CD4-positive, alpha-beta T cell treated with Interleukin-17A for 1 hour (primary cell): ENCODE results near the gene AKR1B15.
A peak's percentile ranks its signal among the peaks of the same experiment; 100 is the strongest.
"Not testable (repeated sequence)": the region's sequence is repeated elsewhere in the genome, so short reads cannot be mapped to it uniquely, and the experiment has no call there.

Experiments used
- DNase-seq: peaks from one replicate; pipeline ENCODE4 v3.0.0-alpha.2; 2020

Gene AKR1B15

DNA sequence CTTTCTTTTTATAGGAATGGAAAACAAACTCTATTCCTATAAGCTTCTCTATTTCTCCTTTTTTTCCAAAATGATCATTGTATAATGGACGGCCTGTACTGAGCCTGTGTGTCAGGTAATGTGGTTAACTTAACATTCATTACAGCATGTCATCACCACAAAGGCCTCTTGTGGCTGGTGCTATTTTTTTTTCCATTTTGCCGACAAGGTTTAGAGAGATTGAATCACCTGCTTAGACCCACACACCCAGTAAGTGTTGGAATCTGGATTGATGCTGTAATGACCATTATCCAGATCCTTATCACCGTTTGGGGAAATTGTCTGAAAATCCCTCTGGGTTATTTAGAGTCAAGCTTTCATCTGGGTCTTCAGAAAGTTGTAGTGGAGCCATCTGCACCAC is 18.5 kb downstream of the AKR1B15 start:
- no peak for DNase-seq

DNA sequence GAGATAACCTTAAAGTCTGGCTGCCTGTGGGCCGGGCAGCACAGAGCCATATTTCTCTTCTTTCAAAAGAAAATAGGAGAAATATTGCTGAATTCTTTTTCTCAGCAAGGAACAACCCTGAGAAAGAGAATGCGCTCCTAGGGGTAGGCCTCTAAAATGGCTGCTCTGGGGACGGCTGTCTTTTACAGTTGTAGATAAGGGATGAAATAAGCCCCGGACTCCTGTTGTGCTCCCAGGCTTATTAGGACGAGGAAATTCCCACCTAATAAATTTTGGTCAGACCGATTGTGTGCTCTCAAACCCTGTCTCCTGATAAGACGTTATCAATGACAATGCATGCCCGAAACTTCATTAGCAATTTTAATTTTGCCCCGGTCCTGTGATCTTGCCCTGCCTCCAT is 21.1 kb downstream of the AKR1B15 start:
- not testable (repeated sequence) for DNase-seq

DNA sequence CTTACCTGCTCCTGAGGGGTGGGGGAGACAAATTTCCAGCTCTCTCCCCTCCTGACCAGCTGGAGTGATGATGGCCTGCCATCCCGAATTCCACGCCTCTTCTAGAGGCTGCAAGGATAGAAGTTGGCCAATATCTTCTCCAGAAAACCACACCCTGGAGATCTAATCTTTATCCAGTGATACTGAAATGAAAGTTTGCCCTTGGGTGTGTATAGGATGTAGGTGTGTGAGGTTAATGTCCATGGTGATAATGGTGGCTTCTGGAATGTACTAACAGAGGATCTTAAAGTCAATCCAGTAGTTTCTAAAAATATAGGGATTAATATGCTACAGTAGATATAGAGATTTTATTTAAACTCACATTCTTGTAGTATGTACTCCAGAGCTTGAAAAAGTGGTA is 22.2 kb downstream of the AKR1B15 start:
- DNase-seq, result no peak

DNA sequence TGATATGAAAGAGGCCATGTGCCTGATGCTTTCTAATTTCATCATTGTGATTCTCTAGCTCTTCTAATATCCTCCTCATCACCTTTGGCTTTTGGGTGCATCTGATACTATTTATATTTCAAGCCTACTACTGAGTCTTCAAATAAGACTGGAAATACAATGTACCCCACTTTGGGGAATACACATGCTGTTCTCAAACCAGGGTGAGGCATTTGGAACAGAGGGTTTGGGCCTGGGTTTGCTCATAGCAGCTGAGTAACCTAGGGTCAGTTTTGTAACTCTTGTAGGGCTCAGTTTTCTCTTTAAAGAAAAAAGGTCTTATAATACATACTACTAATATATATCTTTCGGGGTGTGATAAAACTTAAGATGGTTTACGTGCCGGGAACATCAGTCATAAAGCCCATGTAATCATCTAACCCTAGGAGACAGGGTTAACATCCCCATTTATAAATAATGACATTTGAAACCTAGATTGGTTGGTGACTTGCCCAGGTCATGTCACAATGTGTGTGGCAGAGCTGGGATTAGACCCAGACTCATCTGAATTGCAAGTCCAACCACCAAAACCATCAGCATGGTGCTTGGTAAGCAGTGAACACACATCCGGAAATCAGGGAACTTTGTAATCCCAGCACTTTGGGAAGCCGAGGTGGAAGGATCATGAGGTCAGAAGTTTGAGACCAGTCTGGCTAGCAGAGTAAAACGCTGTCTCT is 23.0 kb downstream of the AKR1B15 start:
- no peak for DNase-seq

DNA sequence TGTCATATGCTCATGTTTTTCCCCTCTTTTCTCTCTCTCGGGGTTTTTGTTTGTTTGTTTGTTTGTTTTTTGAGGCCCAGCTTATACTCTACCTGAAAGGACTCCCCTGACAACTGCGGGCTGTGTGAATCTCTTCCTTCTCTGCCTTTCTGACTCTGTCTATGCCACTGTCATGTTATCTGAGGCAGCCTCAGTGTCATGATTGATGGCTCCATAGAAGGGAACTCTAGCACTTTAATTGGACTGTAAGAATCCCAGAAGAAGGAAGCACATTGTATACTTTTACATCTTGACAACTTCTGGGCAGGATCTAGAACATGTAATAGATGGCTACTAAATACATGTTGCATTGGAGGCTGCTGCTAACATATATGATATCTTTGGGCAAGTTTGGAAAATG is 25.4 kb downstream of the AKR1B15 start:
- no peak for DNase-seq

DNA sequence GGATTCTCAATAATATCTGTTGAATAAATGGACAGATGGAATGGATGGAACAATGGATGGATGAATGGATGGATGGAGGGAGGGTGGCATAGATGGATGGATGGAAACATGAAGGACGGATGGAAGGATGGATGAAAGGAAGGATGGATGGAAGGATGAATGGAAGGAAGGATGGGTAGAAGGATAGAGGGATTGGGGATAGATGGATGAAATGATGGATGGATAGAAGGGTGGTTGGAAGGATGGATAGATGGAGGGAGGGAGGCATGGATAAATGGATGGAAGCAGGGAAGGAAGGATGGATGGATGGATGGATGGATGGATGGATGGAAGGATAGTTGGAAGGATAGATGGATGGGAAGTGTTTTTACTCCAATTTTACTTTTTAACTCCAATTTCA is 35.4 kb downstream of the AKR1B15 start:
- no peak for DNase-seq

DNA sequence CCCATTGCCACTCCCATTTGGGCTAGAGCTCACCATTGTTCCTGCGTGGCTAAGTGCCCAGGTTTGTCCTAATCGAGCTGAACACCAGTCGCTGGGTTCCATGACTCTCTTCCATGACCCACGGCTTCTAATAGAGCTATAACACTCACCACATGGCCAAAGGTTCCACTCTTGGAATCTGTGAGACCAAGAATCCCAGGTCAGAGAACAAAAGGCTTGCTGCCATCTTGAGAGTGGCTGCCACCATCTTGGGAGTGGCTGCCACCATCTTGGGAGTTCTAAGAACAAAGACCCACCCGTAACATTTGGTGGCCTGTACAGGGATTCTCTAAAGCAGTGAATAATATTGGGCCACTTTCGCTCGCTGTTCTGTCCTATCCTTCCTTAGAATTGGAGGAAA is 37.0 kb downstream of the AKR1B15 start:
- DNase-seq, result no peak

DNA sequence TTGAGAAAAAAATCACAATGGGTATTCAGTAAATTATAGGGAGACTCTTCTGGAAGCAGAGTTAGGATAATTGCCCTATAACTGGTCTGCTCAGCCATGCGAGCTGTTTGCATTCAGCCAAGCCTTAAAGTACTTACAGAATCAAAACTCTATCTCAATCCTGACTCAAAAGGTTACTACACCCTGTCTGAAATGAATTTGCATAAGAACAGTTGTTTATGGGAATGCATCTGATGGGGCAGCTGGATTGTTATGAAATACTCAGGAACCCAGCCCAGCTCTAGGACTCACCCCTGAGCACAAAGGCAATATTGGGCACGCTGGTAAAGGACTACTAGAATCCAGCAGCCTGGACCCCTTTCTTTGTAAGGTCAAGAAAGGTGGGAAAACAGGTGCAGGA is 38.8 kb downstream of the AKR1B15 start:
- no peak for DNase-seq

DNA sequence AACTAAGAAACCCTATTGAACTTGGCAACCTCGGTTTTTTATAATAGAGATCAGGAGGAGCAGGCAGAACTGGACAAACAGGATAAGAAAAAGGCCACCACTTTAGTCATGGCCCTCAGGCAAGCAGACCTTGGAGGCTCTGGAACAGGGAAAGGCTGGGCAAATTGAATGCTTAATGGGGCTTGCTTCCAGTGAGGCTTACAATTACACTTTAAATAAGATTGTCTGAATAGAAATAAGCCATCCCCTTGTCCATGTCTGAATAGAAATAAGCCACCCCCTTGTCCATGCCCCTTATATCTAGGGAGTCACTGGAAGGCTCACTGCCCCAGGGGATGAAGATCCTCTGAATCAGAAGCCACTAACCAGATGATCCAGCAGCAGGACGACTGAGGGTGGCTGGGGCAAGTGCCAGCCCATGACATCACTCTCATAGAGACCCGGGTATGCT is 40.6 kb downstream of the AKR1B15 start:
- DNase-seq, result no peak

DNA sequence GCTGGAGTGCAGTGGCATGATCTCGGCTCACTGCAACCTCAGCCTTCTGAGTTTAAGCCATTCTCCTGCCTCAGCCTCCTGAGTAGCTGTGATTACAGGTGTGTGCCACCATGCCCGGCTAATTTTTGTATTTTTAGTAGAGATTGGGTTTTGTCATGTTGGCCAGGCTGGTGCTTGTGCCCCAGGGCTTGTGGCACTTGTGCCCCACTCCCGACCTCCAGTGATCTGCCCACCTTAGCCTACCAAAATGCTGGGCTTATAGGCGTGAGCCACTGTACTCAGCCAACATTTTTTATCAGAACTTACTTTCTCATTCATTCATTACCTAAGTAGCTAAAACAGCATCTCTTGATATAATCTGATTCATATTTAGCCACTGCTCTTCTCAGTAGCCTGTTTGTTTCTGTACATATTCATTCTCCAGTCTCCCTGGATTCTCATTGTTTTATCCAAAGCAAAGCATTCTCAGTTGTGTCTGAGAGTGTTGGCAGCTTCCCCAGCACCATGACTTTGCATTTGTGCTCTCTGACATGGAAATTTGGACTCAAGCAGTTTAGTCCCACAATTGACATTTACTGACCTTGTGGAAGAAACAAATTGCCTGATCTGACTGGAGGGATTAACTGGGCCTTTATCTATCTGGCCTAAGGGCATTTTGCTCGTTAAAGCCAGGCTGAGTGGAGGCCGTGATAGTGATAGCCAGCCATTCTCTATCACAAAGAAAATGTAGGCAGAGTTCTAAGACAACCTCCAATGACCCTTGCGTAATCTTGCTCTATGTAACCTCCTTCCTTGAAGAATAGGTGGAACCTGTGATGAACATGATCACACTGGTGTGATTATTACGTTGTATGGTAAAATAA is 44.9 kb downstream of the AKR1B15 start:
- no peak for DNase-seq

DNA sequence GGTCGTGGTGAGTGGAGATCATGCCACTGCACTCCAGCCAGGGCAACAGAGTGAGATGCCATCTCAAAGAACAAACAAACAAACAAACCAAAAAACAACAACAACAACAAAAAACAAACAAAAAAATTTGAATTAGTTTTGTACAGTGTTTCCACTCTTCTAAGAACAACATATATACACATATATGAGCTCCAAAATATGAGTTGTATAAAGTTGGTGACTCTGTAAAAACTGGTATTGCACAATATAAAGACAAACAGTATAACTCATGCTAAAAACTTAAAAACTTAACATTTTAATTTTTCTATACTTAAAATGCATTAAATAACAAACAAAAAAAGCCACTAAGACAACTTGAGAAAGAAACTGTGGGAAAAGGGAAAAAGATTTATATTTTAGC is 46.0 kb downstream of the AKR1B15 start:
- DNase-seq, result no peak

DNA sequence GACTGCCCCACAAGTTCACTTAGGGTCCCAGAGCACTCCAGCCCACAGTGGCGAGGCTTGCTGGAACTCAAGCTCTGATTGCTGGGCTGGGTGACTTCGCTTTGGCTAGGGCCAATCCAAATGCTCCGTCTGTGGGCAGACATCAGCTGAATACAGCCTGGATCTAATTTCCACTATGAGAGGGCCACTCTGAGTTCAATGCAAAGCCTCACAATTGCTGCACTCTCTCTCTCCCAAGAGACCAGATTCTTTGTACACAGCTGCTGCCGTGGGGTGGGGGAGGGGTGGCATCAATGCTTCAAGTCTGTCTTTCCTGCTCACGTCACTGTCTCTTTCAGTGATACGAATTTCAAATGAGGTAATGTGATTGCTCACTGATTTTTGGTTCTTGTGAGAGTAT is 50.5 kb downstream of the AKR1B15 start:
- no peak for DNase-seq

DNA sequence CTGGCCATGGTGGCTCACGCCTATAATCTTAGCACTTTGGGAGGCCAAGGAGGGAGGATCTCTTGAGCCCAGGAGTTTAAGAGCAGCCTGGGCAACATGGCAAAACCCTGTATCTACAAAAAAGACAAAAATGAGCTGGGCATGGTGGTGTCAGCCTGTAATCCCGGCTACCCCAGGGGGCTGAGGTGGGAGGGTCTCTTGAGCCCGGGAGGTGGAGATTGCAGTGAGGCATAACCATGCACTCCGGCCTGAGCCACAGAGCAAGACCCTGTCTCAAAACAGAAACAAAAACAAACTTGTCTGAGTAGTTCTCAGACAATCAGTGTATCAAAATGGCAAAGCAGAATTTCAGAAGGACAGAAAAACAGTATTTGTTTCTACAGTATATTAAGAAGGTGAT is 52.5 kb downstream of the AKR1B15 start:
- DNase-seq, result no peak

DNA sequence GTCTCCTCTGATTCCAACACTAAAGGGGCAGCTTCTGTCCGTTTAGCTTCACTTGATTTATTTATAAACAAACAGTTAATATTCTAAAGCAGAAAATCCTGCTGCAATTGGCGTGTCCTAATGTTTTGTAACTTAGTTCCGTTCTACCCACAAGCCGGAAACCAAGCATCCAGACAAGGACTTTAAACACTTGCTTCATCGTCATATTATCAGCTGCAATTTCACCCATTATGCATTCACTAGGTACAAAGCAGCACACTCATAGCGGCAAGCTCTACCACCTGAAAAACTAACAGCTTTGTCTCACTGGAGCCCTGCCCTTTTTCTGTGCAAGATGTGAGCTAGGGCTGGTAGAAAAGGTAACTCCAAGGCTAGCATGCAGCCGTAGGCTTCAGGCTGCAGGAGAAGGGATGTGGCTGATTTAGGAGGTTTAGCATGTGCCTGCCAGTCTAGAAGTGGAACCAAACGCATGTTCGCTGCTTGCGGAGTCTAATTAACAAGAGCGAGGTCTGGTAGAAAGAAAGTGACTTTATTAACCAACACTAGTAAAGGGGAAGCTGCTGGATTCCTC is 54.1 kb downstream of the AKR1B15 start:
- no peak for DNase-seq

DNA sequence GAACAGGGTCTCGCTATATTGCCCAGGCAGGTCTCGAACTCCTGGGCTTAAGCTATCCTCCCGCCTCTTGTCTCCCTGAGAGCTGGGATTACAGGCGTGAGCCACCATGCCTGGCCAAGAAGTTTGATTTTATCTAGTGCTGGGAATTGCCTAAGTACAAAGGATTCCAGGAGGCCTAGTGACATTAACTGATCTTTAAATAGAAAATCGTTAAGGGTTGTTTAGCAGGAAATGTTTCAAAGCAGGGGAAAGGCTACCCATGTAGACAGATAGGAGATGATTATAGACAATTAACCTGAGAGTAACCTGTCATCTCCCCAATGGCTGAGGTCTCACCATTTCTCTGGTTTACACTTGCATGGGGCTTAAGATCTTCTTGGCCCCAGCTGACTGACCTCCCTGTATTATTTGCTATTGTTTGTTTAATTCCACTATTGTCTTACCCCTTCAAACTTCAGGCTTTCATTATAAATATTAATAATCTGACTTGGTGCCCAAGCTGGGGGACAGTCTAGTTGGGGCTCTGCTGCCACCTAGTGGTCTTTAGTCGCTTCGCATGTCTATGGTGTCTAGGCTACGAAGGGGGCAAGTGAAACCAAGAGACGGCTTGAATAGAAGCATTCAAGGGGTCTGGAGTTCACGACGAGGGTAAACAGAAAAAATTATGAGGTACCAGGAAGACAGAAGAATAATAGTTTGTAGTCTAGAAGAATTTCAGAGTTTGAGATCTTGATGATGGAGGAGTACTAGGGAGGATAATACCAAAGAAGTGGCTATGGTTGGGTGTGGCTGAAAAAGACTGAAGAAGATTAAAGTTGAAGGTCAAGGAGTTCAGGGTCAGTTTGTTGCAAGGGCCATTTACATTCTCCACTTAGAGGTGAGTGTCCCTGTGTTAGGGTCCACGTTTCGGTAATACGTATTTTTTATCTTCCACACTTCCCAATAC is 57.3 kb downstream of the AKR1B15 start:
- peak; percentile 64 for DNase-seq

DNA sequence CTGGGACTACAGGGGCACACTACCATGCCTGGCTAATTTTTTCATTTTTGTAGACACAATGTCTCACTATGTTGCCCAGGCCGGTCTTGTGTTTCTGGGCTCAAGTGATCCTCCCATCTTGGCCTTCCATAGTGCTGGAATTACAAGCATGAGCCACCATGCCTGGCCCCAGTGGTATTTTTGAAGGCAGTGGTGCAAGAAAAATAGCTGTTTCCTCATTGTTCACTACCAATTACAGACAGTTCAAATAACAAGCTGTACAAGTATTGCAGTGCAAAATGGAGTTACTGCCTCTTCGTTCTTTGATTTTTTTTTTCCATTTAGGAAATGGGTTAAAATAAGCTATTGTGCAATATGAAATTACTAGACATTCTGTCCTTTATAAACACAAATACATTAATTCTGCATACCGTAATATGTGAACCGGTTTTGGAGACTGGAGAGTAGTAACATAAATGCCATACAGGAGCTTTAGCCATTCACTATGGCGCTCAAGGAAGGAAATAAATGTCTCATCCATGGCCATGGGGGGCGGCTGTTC is 62.8 kb downstream of the AKR1B15 start:
- DNase-seq, result no peak

DNA sequence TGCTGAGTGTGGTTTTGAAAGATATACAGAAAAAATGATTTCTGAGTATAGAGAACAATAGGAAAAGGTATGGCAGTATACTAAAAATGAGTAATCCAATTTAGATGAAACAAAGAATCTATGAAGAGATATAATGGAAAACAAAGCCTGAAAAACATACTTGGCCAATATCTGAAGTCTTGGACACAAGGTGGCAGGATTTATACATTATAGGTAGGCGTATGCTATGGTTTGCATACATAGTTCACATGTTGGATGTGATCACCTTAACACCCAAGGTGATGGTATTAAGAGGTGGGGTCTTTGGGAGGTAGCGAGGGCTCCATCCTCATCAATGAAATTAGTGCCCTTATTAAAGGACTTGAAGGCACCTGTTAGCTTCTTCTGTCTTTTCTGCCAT is 63.3 kb downstream of the AKR1B15 start:
- no peak for DNase-seq

DNA sequence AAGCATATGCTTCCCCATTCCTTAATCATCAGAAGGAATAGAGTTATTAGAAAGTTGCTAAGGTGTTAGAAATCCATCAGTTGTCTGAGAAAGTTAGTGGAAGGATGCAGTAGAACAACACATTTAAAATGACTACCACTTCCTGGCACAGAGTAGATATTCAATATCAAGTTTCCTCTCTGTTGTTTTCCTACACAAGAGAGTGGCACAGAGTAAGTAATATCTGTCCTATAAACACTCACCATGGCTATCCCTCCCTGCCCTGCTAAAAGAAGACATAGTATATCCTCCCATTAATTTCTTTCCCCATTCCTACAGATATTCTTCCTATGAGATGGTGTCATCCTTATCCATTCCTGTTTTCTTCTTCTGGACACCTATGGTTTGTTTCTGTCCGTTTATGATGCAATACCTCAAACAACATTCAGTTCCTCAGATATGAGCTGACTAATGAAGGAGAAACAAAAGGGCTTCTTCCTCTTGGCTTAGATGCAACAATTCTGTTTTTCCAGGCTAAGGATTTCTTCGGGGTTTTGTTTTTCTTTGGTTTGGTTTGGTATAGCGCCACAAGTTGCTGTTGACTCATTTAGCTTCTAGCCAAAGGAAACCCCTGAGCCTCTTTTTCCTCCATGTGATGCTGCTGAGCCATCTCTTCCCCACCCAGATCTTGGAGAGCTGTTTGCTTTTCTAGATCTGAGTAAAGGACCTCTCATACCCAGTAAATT is 64.9 kb downstream of the AKR1B15 start:
- no peak for DNase-seq

DNA sequence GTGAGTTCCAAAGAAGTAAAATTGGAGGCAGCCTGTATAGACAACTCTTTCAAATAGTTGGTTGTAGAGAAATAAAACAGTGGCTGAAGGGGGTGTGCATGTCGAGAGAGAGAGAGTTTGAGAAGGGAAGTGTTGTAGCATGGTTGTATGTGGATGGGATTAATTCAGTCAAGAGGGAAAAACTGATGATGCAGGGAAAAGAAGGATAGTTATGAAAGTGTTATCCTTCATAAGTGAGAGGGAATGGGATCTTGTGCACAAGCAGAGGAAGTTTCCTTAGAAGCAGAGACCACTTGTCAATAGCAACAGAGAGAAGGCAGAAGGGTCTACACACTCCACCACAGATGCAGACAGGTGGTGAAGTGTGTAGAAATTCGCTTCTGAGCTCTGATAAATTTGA is 67.7 kb downstream of the AKR1B15 start:
- no peak for DNase-seq

DNA sequence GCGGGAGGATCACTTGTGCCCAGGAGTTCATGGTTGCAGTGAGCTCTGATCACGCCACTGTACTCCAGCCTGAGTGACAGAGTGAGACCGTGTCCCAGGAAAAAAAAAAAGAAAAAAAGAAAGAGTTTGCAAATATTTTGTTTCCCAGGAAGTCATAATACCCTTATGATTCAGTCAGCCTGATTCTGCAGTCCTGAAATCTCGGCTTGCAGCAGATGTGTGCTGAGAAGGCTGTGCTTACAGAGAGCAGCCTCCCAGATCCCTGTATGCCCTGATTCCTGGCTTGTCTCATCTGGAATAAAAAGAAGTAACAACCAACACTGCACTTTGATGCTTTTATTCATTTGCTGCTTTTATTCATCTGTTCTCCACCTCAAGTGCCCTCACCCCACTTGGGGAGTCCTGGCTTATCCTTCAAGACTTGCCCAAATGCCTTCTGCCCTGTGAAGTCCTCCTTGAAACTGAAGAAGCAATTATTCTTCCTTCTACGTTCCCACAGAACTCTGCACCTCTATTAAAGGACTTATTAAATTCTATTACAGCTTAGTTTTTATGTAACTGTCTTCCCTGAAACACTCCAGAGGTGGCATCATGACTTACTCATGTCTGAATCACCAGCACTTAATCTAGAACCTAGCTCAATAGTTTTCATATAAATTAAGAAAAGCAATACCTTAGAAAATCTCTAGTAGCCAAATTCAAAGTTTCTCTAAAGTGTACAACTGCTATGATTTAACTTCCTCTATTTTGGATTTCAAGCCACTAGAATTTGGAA is 70.0 kb downstream of the AKR1B15 start:
- DNase-seq, result no peak
